PFSK-1 (cell line): ENCODE measurements around the gene SLC39A7.
A peak's percentile ranks its signal among the peaks of the same experiment; 100 is the strongest.

Source experiments
- FOXP2 ChIP-seq: optimal IDR thresholded peaks from 2 replicates; pipeline ENCODE3; 2011; ENCODE audit warnings: borderline replicate concordance, control low read depth, inconsistent platforms; ENCODE audit not compliant: insufficient read depth; ENCODE audit errors: extremely low read length, extremely low read depth
- POLR2AphosphoS5 ChIP-seq: IDR thresholded peaks from 2 replicates; pipeline ENCODE4 v1.6.1; 2012; ENCODE audit warnings: low read depth, mild to moderate bottlenecking, control low read depth, low read length, moderate library complexity
- REST ChIP-seq, 2 experiments: IDR thresholded peaks; 2 replicates each; pipeline versions ENCODE4 v1.6.1 to v1.8.0; 2011 to 2012; ENCODE audit warnings: low read depth in 2 of 2, low read length in 2 of 2, control low read depth in 1 of 2, inconsistent platforms in 1 of 2, mild to moderate bottlenecking in 1 of 2, moderate library complexity in 1 of 2; ENCODE audit not compliant: insufficient read depth in 1 of 2
- SIN3A ChIP-seq: IDR thresholded peaks from 2 replicates; pipeline ENCODE4 v1.6.1; 2012; ENCODE audit warnings: mild to moderate bottlenecking, low read length, moderate library complexity, borderline replicate concordance; ENCODE audit not compliant: insufficient read depth
- TAF1 ChIP-seq: IDR thresholded peaks from 2 replicates; pipeline ENCODE4 v1.6.1; 2012; ENCODE audit warnings: low read length, control low read depth, borderline replicate concordance; ENCODE audit not compliant: insufficient read depth

The SLC39A7 gene

GRCh38 chr6:33198853-33199436 lies 1.7 kb upstream of the SLC39A7 start:
- no peak for TF ChIP-seq FOXP2
- TF ChIP-seq REST (IDR thresholded peaks at IDR 0.05; ENCODE audit: insufficient read depth in 1 of 2, low read depth in 2 of 2, low read length in 2 of 2): no peak
- TF ChIP-seq POLR2AphosphoS5: no peak
- no peak for TF ChIP-seq SIN3A
- TF ChIP-seq TAF1: no peak

GRCh38 chr6:33199687-33200218 lies 914 bp upstream of the SLC39A7 start:
- TF ChIP-seq SIN3A: peak; percentile 98
- no peak for TF ChIP-seq REST (IDR thresholded peaks at IDR 0.05; ENCODE audit: insufficient read depth in 1 of 2, low read depth in 2 of 2, low read length in 2 of 2)

- no peak for TF ChIP-seq POLR2AphosphoS5
Observed at GRCh38 chr6:33201147-33201545, 479 bp downstream of the SLC39A7 start.

GRCh38 chr6:33201935-33202334 lies 1.3 kb downstream of the SLC39A7 start:
- no peak for TF ChIP-seq POLR2AphosphoS5
- no peak for TF ChIP-seq FOXP2

- TF ChIP-seq REST (IDR thresholded peaks at IDR 0.05; ENCODE audit: insufficient read depth in 1 of 2, low read depth in 2 of 2, low read length in 2 of 2) (no peak), POLR2AphosphoS5 (no peak), TAF1 (no peak), FOXP2 (no peak), SIN3A (no peak)
Observed at GRCh38 chr6:33202799-33203198, 2.1 kb downstream of the SLC39A7 start.

- TF ChIP-seq SIN3A: no peak
- TF ChIP-seq TAF1: no peak
- no peak for TF ChIP-seq REST (IDR thresholded peaks at IDR 0.05; ENCODE audit: insufficient read depth in 1 of 2, low read depth in 2 of 2, low read length in 2 of 2)
Observed at GRCh38 chr6:33203443-33204164, 2.9 kb downstream of the SLC39A7 start.
